Epithelial cell of esophagus (primary cell): ENCODE data around the gene FILIP1.
A peak's percentile ranks its signal among the peaks of the same experiment; 100 is the strongest.

Experiments
- DNase-seq: peaks from one replicate; pipeline ENCODE4 v3.0.0; 2010; ENCODE audit warnings: low read depth
- H3K4me3 ChIP-seq: 2 replicates; pipeline ENCODE4 v1.5.1; 2011; ENCODE audit warnings: mild to moderate bottlenecking, low read length, control low read depth
- CTCF ChIP-seq: IDR thresholded peaks from 2 replicates; pipeline ENCODE4 v1.5.1; 2011; ENCODE audit warnings: low read depth, mild to moderate bottlenecking, low read length, control low read depth, inconsistent platforms; ENCODE audit not compliant: insufficient read depth; ENCODE audit errors: missing control alignments

Gene FILIP1

GRCh38 chr6:75291744-75292143, 201.9 kb downstream of the FILIP1 start:
- no peak overlapping the region for H3K4me3 ChIP-seq
- no peak for DNase-seq
- no peak for TF ChIP-seq CTCF

GRCh38 chr6:75291331-75291730, 202.3 kb downstream of the FILIP1 start:
- no peak overlapping the region for H3K4me3 ChIP-seq
- TF ChIP-seq CTCF, result no peak
- DNase-seq, result no peak

- no peak for TF ChIP-seq CTCF
- DNase-seq, result no peak
- H3K4me3 ChIP-seq, result no peak overlapping the region
Measured at GRCh38 chr6:75290136-75290945, 203.3 kb downstream of the FILIP1 start.

- no peak overlapping the region for H3K4me3 ChIP-seq
- peak; percentile 81 for DNase-seq
- no peak for TF ChIP-seq CTCF
Measured at GRCh38 chr6:75288023-75288422, 205.6 kb downstream of the FILIP1 start.

- TF ChIP-seq CTCF, result no peak
- H3K4me3 ChIP-seq, result no peak overlapping the region
- DNase-seq, result no peak
Measured at GRCh38 chr6:75287424-75287823, 206.2 kb downstream of the FILIP1 start.

- TF ChIP-seq CTCF, result no peak
- DNase-seq, result no peak
- no peak overlapping the region for H3K4me3 ChIP-seq
Measured at GRCh38 chr6:75286955-75287354, 206.6 kb downstream of the FILIP1 start.

GRCh38 chr6:75285283-75285639, 208.3 kb downstream of the FILIP1 start:
- DNase-seq, result peak; percentile 22
- H3K4me3 ChIP-seq, result peak overlapping the region; percentile 93
- TF ChIP-seq CTCF, result no peak
